ENCODE results near the gene ETAA1. TPM values are rescaled to one million over a fixed set of nuclear protein-coding genes. Genes with fewer than 3 reads are reported as not detected.

The ETAA1 gene
- total RNA-seq, 3 donors from 2014 or later (not counting 1 experiment from before 2014, with no cell fraction given), result 9.6 to 12.3 (median 10.3) TPM

DNA sequence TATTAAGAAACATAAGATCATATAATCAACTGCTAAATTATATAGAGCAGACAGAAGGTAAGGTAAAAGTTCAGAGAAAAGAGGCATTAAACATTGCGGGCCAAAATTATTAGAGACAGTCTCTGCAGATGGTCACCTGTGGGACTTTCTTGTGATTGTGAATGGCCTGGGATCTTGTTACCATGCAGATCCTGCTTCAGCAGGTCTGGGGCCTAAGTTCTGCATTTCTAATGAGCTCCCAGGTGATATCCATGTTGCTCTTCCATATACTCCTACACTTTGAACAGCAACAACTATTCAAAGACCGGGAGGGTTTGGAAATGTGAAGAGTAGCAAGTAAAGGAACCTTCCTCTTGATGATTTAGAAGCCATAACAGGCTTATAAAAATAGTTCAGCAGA is 8.5 kb upstream of the ETAA1 start:
- H3K4me1 ChIP-seq (ENCODE audit: control insufficient read depth, insufficient read depth, low read length), result no peaks in the 10 kb centered on the region
- no peak overlapping the region for H3K4me3 Mint-ChIP-seq
- H3K36me3 Mint-ChIP-seq, result no peaks in the 10 kb centered on the region
- no peaks in the 10 kb centered on the region for H3K27me3 ChIP-seq (ENCODE audit: control insufficient read depth, insufficient read depth, low read length)
- no peak overlapping the region for H3K27ac ChIP-seq (ENCODE audit: low read length)
- intact Hi-C loops (cut with micrococcal nuclease), result no loop called here
- no peaks in the 10 kb centered on the region for H3K27me3 Mint-ChIP-seq (ENCODE audit: low read depth in 2 of 2)
- no peaks in the 10 kb centered on the region for H3K9me3 Mint-ChIP-seq
- TF ChIP-seq, protein P1, sequence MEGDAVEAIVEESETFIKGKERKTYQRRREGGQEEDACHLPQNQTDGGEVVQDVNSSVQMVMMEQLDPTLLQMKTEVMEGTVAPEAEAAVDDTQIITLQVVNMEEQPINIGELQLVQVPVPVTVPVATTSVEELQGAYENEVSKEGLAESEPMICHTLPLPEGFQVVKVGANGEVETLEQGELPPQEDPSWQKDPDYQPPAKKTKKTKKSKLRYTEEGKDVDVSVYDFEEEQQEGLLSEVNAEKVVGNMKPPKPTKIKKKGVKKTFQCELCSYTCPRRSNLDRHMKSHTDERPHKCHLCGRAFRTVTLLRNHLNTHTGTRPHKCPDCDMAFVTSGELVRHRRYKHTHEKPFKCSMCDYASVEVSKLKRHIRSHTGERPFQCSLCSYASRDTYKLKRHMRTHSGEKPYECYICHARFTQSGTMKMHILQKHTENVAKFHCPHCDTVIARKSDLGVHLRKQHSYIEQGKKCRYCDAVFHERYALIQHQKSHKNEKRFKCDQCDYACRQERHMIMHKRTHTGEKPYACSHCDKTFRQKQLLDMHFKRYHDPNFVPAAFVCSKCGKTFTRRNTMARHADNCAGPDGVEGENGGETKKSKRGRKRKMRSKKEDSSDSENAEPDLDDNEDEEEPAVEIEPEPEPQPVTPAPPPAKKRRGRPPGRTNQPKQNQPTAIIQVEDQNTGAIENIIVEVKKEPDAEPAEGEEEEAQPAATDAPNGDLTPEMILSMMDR (IDR thresholded peaks at IDR 0.05), result no peak
- H3K36me3 ChIP-seq (ENCODE audit: control insufficient read depth, insufficient read depth, low read length), result no peaks in the 10 kb centered on the region
- H3K9me3 ChIP-seq (ENCODE audit: control insufficient read depth, insufficient read depth, low read length), result no peaks in the 10 kb centered on the region
- no peak overlapping the region for H3K27ac Mint-ChIP-seq
- no peak overlapping the region for H3K4me3 ChIP-seq (ENCODE audit: low read length)
- ATAC-seq (no peak), DNase-seq (no peak)
- WGBS (ENCODE audit: insufficient coverage), result 100% methylated on average over 1 of the region's 2 CpGs
- peaks cover 5% of the 10 kb centered on the region in 2 donors for H3K4me1 Mint-ChIP-seq

DNA sequence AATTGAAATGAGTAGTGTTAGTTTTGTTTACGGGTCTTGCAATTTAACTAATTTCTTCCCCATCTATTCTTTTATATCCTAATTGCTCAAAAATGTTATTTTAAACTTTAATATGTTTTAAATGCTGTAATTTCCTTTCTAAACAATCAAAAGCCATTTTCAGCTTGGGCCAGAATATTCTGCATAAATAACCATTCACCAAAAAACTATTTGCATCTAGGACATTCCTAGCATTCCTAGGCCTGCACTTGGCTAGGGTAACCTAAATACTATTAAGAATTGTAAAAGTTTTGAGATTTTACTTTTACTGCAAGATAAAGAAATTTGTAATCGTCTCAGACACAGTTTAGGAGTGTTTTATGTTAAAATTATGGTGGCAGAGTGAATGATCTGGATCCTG is 7.8 kb upstream of the ETAA1 start:
- intact Hi-C loops (cut with micrococcal nuclease), result no loop called here
- no peak overlapping the region for H3K4me3 Mint-ChIP-seq
- no peak for ATAC-seq
- no peak for DNase-seq
- H3K4me3 ChIP-seq (ENCODE audit: low read length), result no peak overlapping the region
- H3K36me3 ChIP-seq (ENCODE audit: control insufficient read depth, insufficient read depth, low read length), result no peaks in the 10 kb centered on the region
- WGBS (ENCODE audit: insufficient coverage), result 76% methylated on average over 1 of the region's 2 CpGs
- no peak overlapping the region for H3K27ac ChIP-seq (ENCODE audit: low read length)
- no peaks in the 10 kb centered on the region for H3K9me3 Mint-ChIP-seq
- H3K27ac Mint-ChIP-seq, result no peak overlapping the region
- peaks cover 3% of the 10 kb centered on the region in 2 donors for H3K4me1 Mint-ChIP-seq
- H3K27me3 ChIP-seq (ENCODE audit: control insufficient read depth, insufficient read depth, low read length), result no peaks in the 10 kb centered on the region
- H3K36me3 Mint-ChIP-seq, result no peaks in the 10 kb centered on the region
- no peaks in the 10 kb centered on the region for H3K27me3 Mint-ChIP-seq (ENCODE audit: low read depth in 2 of 2)
- TF ChIP-seq, protein P1 (IDR thresholded peaks at IDR 0.05), result no peak
- no peaks in the 10 kb centered on the region for H3K9me3 ChIP-seq (ENCODE audit: control insufficient read depth, insufficient read depth, low read length)
- no peaks in the 10 kb centered on the region for H3K4me1 ChIP-seq (ENCODE audit: control insufficient read depth, insufficient read depth, low read length)

DNA sequence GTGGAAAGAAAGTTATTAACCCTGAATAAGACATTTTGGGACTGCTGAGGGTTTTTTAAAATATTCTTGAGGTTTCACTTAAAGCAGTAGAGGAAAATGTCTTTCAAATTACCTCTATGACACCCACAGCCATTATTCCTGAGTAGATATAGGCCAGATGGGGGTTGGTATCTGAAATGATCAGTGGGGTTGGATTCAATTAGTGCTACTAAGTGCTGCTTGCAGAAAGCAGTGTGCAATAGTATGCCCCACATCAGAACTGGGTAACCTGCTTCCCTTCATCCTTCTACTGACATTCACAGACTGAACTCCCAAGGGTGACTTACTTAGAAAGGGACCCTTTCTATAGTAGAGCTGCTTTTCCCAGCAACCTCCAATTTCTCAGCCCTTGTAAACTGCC is 7.3 kb upstream of the ETAA1 start:
- no peaks in the 10 kb centered on the region for H3K4me1 Mint-ChIP-seq
- no peaks in the 10 kb centered on the region for H3K27me3 Mint-ChIP-seq (ENCODE audit: low read depth in 2 of 2)
- ATAC-seq (no peak), DNase-seq (no peak)
- no peaks in the 10 kb centered on the region for H3K9me3 Mint-ChIP-seq
- Histone ChIP-seq H3K4me1 (ENCODE audit: control insufficient read depth, insufficient read depth, low read length) (no peaks in the 10 kb centered on the region), H3K9me3 (ENCODE audit: control insufficient read depth, insufficient read depth, low read length) (no peaks in the 10 kb centered on the region), H3K27me3 (ENCODE audit: control insufficient read depth, insufficient read depth, low read length) (no peaks in the 10 kb centered on the region), H3K27ac (ENCODE audit: low read length) (no peak overlapping the region), H3K36me3 (ENCODE audit: control insufficient read depth, insufficient read depth, low read length) (no peaks in the 10 kb centered on the region), H3K4me3 (ENCODE audit: low read length) (no peak overlapping the region)
- intact Hi-C loops (cut with micrococcal nuclease), result no loop called here
- TF ChIP-seq, protein P1 (IDR thresholded peaks at IDR 0.05), result no peak
- no peak overlapping the region for H3K4me3 Mint-ChIP-seq
- no peak overlapping the region for H3K27ac Mint-ChIP-seq
- H3K36me3 Mint-ChIP-seq, result no peaks in the 10 kb centered on the region

DNA sequence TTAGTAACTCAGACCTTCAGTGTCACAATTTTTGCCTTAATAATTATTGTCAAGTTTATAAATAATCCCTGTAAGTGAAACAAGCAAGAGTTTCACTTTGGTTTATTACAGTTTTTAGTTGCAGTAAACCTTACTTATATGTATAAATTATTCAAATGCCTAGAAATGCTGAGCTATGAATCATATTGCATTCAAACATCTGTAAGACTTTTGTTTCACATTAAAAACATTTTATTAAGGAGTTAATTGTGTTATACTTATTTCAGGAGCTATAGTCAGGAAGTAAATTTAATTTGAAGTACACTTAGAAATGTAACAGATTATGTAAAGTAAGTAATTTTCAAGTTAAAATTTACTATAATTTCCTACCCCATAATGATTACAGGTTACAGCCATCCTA is 3.9 kb upstream of the ETAA1 start:
- TF ChIP-seq, protein P1 (IDR thresholded peaks at IDR 0.05), result no peak
- Mint-ChIP-seq H3K4me1 (peaks cover 7 to 14% of the 10 kb centered on the region in 2 donors), H3K36me3 (no peaks in the 10 kb centered on the region), H3K27me3 (ENCODE audit: low read depth in 2 of 2) (no peaks in the 10 kb centered on the region), H3K9me3 (no peaks in the 10 kb centered on the region), H3K4me3 (no peak overlapping the region), H3K27ac (no peak overlapping the region)
- Histone ChIP-seq H3K4me3 (ENCODE audit: low read length) (no peak overlapping the region), H3K36me3 (ENCODE audit: control insufficient read depth, insufficient read depth, low read length) (no peaks in the 10 kb centered on the region), H3K4me1 (ENCODE audit: control insufficient read depth, insufficient read depth, low read length) (peaks cover 4% of the 10 kb centered on the region), H3K27me3 (ENCODE audit: control insufficient read depth, insufficient read depth, low read length) (no peaks in the 10 kb centered on the region), H3K9me3 (ENCODE audit: control insufficient read depth, insufficient read depth, low read length) (no peaks in the 10 kb centered on the region), H3K27ac (ENCODE audit: low read length) (no peak overlapping the region)
- intact Hi-C loops (cut with micrococcal nuclease), result no loop called here
- DNase-seq (no peak), ATAC-seq (no peak)

Data from natural killer cell (primary cell).